Uterus (tissue), 4 donors: ENCODE measurements around the gene SLC37A4. TPM values are rescaled to one million over a fixed set of nuclear protein-coding genes. Genes with fewer than 3 reads are reported as not detected.
"Not testable (repeated sequence)": the region's sequence is repeated elsewhere in the genome, so short reads cannot be mapped to it uniquely, and the experiment has no call there.

Experiments used
- DNase-seq, 2 donors: peaks; one replicate each; pipeline ENCODE4 v3.0.0-alpha.2; 2019 to 2020
- H3K27ac ChIP-seq, 2 donors: fragments of 200-600 bp; sonication (generic); 1 replicate in 1 of 2; 2 replicates in 1 of 2; pipeline ENCODE4 v1.5.1; 2016 to 2018
- H3K27me3 ChIP-seq, 2 donors: fragments of 200-600 bp; sonication (generic); one replicate each; pipeline ENCODE4 v1.5.1; 2018 to 2019; ENCODE audit warnings: control low read depth in 1 of 2
- H3K36me3 ChIP-seq, 2 donors: fragments of 200-600 bp; sonication (generic); one replicate each; pipeline ENCODE4 v1.5.1; 2019; ENCODE audit warnings: control low read depth in 1 of 2
- H3K4me1 ChIP-seq, 2 donors: fragments of 200-600 bp; sonication (generic); one replicate each; pipeline ENCODE4 v1.5.1; 2018 to 2019; ENCODE audit warnings: control low read depth in 1 of 2
- H3K4me3 ChIP-seq, 2 donors: fragments of 200-600 bp; sonication (generic); 1 replicate in 1 of 2; 2 replicates in 1 of 2; pipeline ENCODE4 v1.5.1; 2018 to 2019; ENCODE audit warnings: mild to moderate bottlenecking in 1 of 2
- H3K9me3 ChIP-seq, 2 donors: fragments of 200-600 bp; sonication (generic); one replicate each; pipeline ENCODE4 v1.5.1; 2019; ENCODE audit warnings: control low read depth in 1 of 2
- POLR2A ChIP-seq, 2 donors: fragments of 450-650 bp; IDR thresholded peaks; one replicate each; pipeline ENCODE4 v1.6.1; 2016; ENCODE audit warnings: antibody characterized with exemption in 2 of 2, mild to moderate bottlenecking in 1 of 2, moderate library complexity in 1 of 2
- intact Hi-C: fragments of 100-400 bp; cut with DNase I; formaldehyde crosslinking; loops from one replicate; pipeline ENCODE4 v1.15.1; 2023; ENCODE audit warnings: low total_unique reads
- microRNA-seq: library from miRNA; unstranded; fragments of <30 nt; microRNA quantifications from one replicate; pipeline ENCODE4, GENCODE V29; 2016; ENCODE audit warnings: borderline microRNAs expressed, borderline replicate concordance
- small RNA-seq: library from RNA; depleted of rRNA; stranded (forward); fragments of <200 nt; gene quantifications from one replicate; pipeline ENCODE3, GENCODE V24; 2016
- total RNA-seq, 4 donors: library from RNA; depleted of rRNA in 3 of 4; stranded (reverse); fragments of >200 nt in 3 of 4; gene quantifications; one replicate each; pipeline versions ENCODE4 v1.1.0 to v1.2.4, GENCODE V29; 2014 to 2023
- TF ChIP-seq, protein P1 (sequence below), 4 experiments: fragments of 200-600 bp in 2 of 4; fragments of 450-650 bp in 2 of 4; sonication (generic) in 2 of 4; IDR thresholded peaks; one replicate each; pipeline ENCODE4 v1.5.1; 2016 to 2019; ENCODE audit warnings: antibody characterized with exemption in 4 of 4, mild to moderate bottlenecking in 2 of 4, moderate library complexity in 1 of 4
- donor health status: DM: yes; HTN: yes; CAD: no.

SLC37A4 gene
- total RNA-seq, 4 donors from 2014 or later, result 7.4 to 18.1 (median 11.9) TPM

DNA sequence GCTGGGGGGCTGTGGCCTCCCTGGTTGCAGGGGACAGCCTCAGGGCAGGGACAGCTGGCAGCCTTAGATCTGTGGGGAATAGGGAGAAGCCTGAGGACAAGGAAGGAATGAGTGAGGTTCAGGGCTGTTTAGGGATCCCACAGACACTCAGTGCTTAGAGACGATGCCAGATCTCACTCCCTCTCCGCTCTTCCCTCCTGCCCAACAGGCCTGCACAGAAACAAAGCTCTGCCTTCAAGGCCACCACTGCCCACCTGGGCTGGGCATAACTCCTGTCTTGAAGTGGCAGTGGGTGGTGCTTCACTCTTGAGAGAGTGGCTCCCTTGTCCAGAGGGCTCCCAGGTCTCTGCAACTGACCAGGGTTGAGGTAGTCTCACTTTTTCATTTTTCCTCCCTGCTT lies 45.9 kb downstream of the SLC37A4 start:
- no peaks in the 10 kb centered on the region for H3K27me3 ChIP-seq
- intact Hi-C loops, result no loop called here
- DNase-seq, result no peak
- H3K4me3 ChIP-seq, result no peak overlapping the region
- TF ChIP-seq, protein P1, sequence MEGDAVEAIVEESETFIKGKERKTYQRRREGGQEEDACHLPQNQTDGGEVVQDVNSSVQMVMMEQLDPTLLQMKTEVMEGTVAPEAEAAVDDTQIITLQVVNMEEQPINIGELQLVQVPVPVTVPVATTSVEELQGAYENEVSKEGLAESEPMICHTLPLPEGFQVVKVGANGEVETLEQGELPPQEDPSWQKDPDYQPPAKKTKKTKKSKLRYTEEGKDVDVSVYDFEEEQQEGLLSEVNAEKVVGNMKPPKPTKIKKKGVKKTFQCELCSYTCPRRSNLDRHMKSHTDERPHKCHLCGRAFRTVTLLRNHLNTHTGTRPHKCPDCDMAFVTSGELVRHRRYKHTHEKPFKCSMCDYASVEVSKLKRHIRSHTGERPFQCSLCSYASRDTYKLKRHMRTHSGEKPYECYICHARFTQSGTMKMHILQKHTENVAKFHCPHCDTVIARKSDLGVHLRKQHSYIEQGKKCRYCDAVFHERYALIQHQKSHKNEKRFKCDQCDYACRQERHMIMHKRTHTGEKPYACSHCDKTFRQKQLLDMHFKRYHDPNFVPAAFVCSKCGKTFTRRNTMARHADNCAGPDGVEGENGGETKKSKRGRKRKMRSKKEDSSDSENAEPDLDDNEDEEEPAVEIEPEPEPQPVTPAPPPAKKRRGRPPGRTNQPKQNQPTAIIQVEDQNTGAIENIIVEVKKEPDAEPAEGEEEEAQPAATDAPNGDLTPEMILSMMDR (IDR thresholded peaks at IDR 0.05), result no peak
- TF ChIP-seq POLR2A (IDR thresholded peaks at IDR 0.05), result no peak
- H3K4me1 ChIP-seq, result no peaks in the 10 kb centered on the region
- no peaks in the 10 kb centered on the region for H3K9me3 ChIP-seq
- no peaks in the 10 kb centered on the region for H3K36me3 ChIP-seq
- H3K27ac ChIP-seq, result no peak overlapping the region

DNA sequence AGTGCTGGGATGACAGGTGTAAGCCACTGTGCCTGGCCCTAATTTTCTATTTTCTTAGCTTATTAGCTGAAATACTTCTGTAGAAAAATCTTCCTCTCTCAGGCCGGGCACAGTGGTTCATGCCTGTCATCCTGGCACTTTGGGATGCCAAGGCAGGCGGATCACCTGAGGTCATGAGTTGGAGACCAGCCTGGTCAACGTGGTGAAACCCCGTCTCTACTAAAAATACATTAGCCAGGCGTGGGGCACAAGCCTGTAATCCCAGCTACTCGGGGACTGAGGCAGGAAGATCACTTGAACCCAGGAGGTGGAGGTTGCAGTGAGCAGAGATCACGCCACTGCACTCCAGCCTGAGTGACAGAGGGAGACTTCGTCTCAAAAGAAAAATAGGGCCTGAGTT lies 46.3 kb downstream of the SLC37A4 start:
- H3K4me3 ChIP-seq, H3K27ac ChIP-seq, H3K36me3 ChIP-seq, H3K9me3 ChIP-seq, H3K27me3 ChIP-seq, H3K4me1 ChIP-seq, DNase-seq, intact Hi-C loops: not testable (repeated sequence)

DNA sequence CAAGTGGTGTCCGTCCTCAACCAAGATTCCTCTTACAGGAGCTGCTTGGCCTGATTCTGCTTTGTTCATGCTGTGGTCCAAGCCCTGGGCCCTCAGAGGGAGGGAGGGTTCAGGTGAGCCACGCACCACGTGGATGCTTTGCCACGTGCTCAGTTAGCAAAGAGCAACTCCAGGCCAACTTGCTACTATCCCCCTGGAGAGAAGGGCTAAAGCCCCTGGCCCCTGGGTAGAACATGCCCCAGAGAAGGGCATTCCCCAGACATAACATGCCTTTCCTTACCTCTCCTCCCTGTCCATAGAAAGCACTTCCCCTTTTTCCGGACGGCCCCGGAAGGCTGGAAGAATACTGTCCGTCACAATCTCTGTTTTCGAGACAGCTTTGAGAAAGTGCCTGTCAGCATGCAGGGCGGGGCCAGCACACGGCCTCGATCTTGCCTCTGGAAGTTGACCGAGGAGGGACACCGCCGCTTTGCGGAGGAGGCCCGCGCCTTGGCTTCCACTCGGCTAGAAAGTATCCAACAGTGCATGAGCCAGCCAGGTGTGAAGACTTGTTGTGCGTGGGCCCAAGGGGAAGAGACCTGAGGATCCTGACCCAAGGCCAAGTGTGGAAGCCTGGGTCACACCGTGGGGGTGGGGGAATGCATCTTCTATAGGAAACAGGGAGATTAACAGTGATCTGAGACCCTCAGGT lies 50.3 kb downstream of the SLC37A4 start:
- Histone ChIP-seq H3K9me3 (no peaks in the 10 kb centered on the region), H3K27ac (no peak overlapping the region), H3K4me1 (no peaks in the 10 kb centered on the region), H3K36me3 (no peaks in the 10 kb centered on the region), H3K27me3 (no peaks in the 10 kb centered on the region), H3K4me3 (no peak overlapping the region)
- TF ChIP-seq, protein P1 (IDR thresholded peaks at IDR 0.05), result no peak
- TF ChIP-seq POLR2A (IDR thresholded peaks at IDR 0.05), result no peak
- intact Hi-C loops, result no loop called here
- DNase-seq, result no peak

DNA sequence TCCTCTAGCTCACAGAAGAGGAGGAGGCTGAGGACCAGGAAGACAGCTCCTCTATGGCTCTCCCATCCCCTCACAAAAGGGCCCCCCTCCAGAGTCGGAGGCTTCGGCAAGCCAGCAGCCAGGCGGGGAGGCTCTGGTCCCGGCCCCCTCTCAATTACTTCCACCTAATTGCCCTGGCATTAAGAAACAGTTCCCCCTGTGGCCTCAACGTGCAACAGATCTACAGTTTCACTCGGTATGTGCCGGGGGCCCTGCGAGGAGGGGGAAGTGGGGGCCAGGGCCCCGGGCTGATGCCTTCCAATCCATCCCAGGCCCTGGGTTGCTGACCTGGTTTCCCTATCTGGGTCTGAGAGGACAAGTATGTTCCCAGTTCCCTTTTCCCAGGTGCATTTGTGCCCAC lies 51.2 kb downstream of the SLC37A4 start:
- no peaks in the 10 kb centered on the region for H3K36me3 ChIP-seq
- no peaks in the 10 kb centered on the region for H3K9me3 ChIP-seq
- no peak for TF ChIP-seq POLR2A (IDR thresholded peaks at IDR 0.05)
- TF ChIP-seq, protein P1 (IDR thresholded peaks at IDR 0.05), result no peak
- no peak for DNase-seq
- no peaks in the 10 kb centered on the region for H3K27me3 ChIP-seq
- intact Hi-C loops, result no loop called here
- H3K4me1 ChIP-seq, result no peaks in the 10 kb centered on the region
- no peak overlapping the region for H3K4me3 ChIP-seq
- no peak overlapping the region for H3K27ac ChIP-seq

DNA sequence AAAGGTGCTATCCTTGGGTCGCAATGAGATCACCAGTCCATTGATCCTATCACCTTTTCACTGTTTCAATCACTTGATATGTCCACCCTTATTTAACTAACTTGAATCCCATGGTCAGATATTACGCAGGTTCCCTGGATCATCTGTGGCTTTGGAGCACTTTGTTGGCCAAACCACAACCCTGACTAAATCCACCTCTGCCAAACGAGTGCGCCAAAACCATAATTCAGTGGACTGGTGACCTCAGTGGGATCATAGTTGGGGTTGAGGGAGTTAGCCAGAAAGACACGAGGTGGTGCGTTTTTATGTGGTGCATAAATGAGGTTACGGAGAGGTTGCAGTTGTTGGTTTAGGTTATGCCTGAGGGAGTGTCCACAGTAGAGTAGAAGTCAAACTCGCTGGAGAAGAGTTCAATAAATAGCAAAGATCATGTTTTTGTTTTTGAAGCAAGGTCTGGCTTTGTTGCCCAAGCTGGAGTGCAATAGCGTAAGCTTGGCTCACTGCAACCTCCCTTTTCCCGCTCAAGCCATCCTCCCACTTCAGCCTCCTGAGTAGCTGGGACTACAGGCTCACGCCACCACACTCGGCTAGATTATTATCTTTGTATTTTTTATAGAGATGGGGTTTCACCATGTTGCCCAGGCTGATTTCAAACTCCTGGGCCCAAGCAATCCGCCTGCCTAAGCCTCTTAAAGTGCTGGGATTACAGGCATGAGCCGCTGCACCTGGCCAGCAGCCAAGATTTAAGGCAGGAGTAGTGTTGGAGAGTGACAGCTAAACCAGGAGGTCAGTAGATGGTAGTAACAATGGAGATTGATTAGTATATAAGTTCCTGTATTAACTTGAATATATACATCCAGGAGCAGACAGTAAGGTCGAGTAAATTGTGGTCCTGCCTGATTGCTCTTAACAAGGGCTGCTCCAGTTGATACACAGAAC lies 54.6 kb downstream of the SLC37A4 start:
- TF ChIP-seq, protein P1 (IDR thresholded peaks at IDR 0.05), result no peak
- no peak for TF ChIP-seq POLR2A (IDR thresholded peaks at IDR 0.05)
- no peak overlapping the region for H3K4me3 ChIP-seq
- no peaks in the 10 kb centered on the region for H3K27me3 ChIP-seq
- H3K4me1 ChIP-seq, result no peaks in the 10 kb centered on the region
- no peaks in the 10 kb centered on the region for H3K36me3 ChIP-seq
- H3K9me3 ChIP-seq, result no peaks in the 10 kb centered on the region
- intact Hi-C loops, result no loop called here
- DNase-seq, result peak in 1 of 2 donors; percentile 23
- H3K27ac ChIP-seq, result no peak overlapping the region

Small RNA genes lying within 50 kb of the gene (microRNA-seq; reads per million reads assigned to microRNA genes)
- not detected for gene MIR3656

Small RNA genes lying within 50 kb of the gene (small RNA-seq; reads per million reads assigned to genes)
- gene AP003392.2, result not detected
- not detected for gene RF00017
- gene RF00019, result not detected

Other genes starting within 250 kb of the SLC37A4 start
- 100 to 1,000 TPM in 2 of 4 donors, 10 to 100 TPM in 2; 63.0 to 295 (median 118) TPM for gene DDX6, start 239.7 kb downstream of the SLC37A4 start, total RNA-seq
- gene CXCR5, start 147.0 kb downstream of the SLC37A4 start, total RNA-seq, result under 1 TPM in 1 of 4 donors, not detected in 3; 0.14 TPM
- 100 to 1,000 TPM in 1 of 4 donors, 10 to 100 TPM in 1, 1 to 10 TPM in 2; 2.9 to 157 (median 13.7) TPM for gene BCL9L, start 105.0 kb downstream of the SLC37A4 start, total RNA-seq
- not detected for gene UPK2, start 74.6 kb downstream of the SLC37A4 start, total RNA-seq
- not detected for gene FOXR1, start 59.1 kb downstream of the SLC37A4 start, total RNA-seq
- 10 to 100 TPM; 19.5 to 88.2 (median 49.7) TPM for gene CENATAC, start 32.7 kb downstream of the SLC37A4 start, total RNA-seq
- gene RPS25, start 12.5 kb downstream of the SLC37A4 start, total RNA-seq, result 1,000 to 10,000 TPM; 1,075 to 3,325 (median 1,649) TPM
- gene TRAPPC4, start 12.1 kb downstream of the SLC37A4 start, total RNA-seq, result 10 to 100 TPM in 2 of 4 donors, 1 to 10 TPM in 2; 8.2 to 55.4 (median 28.6) TPM
- 10 to 100 TPM; 10.8 to 91.4 (median 61.2) TPM for gene HYOU1, start 26.3 kb upstream of the SLC37A4 start, total RNA-seq
- gene VPS11, start 36.9 kb upstream of the SLC37A4 start, total RNA-seq, result 10 to 100 TPM; 25.6 to 86.6 (median 36.3) TPM
- gene HMBS, start 54.0 kb upstream of the SLC37A4 start, total RNA-seq, result 10 to 100 TPM in 3 of 4 donors, 1 to 10 TPM in 1; 9.5 to 19.9 (median 15.3) TPM
- 10 to 100 TPM in 2 of 4 donors, 1 to 10 TPM in 2; 2.8 to 30.6 (median 16.9) TPM for gene DPAGT1, start 71.0 kb upstream of the SLC37A4 start, total RNA-seq
- gene C2CD2L, start 76.5 kb upstream of the SLC37A4 start, total RNA-seq, result 10 to 100 TPM in 1 of 4 donors, 1 to 10 TPM in 3; 1.8 to 14.3 (median 2.7) TPM
- 10 to 100 TPM; 13.5 to 27.6 (median 15.4) TPM for gene HINFP, start 90.7 kb upstream of the SLC37A4 start, total RNA-seq
- 1 to 10 TPM in 1 of 4 donors, under 1 TPM in 1, not detected in 2; 0.55 to 2.7 TPM for gene ABCG4, start 118.2 kb upstream of the SLC37A4 start, total RNA-seq
- 10 to 100 TPM in 3 of 4 donors, 1 to 10 TPM in 1; 5.1 to 23.5 (median 16.8) TPM for gene NLRX1, start 137.8 kb upstream of the SLC37A4 start, total RNA-seq
- under 1 TPM in 2 of 4 donors, not detected in 2; under 0.01 to 0.41 TPM for gene NHERF4, start 154.6 kb upstream of the SLC37A4 start, total RNA-seq
- gene CBL, start 175.5 kb upstream of the SLC37A4 start, total RNA-seq, result 10 to 100 TPM in 3 of 4 donors, 1 to 10 TPM in 1; 10.0 to 39.9 (median 13.0) TPM